PC-3 (cell line): ENCODE data around the gene ST6GALNAC3. TPM values are rescaled to one million over a fixed set of nuclear protein-coding genes. Genes with fewer than 3 reads are reported as not detected.

Experiments
- ATAC-seq: fragments of 200-7000 bp; cut with Tn5 transposase; 2 replicates; pipeline ENCODE4 v1.9.1; 2020; ENCODE audit warnings: mild to moderate bottlenecking, moderate library complexity
- BruUV-seq: library from RNA; stranded (reverse); fragments of 400-500 nt; replicated peaks from 2 replicates; lab custom pipeline; 2021; lab: Mats Ljungman, UMichigan
- CTCF ChIA-PET: fragments of 300-600 bp; sonication (Branson Sonifier 250); formaldehyde crosslinking; loops from one replicate; lab custom pipeline; 2022; ENCODE audit warnings: antibody characterized with exemption; lab: Charles Lee
- POLR2A ChIA-PET: fragments of 300-600 bp; sonication (Branson Sonifier 250); formaldehyde crosslinking; loops from one replicate; lab custom pipeline; 2022; ENCODE audit warnings: antibody characterized with exemption; ENCODE audit not compliant: unreplicated experiment; lab: Charles Lee
- DNase-seq: peaks from one replicate; pipeline ENCODE4 v3.0.0-alpha.2; 2015
- H2AFZ ChIP-seq: fragments of 300-600 bp; sonication (generic); 2 replicates; pipeline ENCODE4 v1.6.0; 2016; ENCODE audit warnings: antibody characterized with exemption, low read length
- H3F3A ChIP-seq: fragments of 300-600 bp; sonication (generic); one replicate; pipeline ENCODE4 v1.6.0; 2017; ENCODE audit warnings: antibody characterized with exemption, low read length, control low read depth, mild to moderate bottlenecking; ENCODE audit not compliant: unreplicated experiment
- H3K27ac ChIP-seq: fragments of 300-600 bp; sonication (generic); 2 replicates; pipeline ENCODE4 v1.5.1; 2016; ENCODE audit warnings: mild to moderate bottlenecking, low read length
- H3K27me3 ChIP-seq: fragments of 300-600 bp; sonication (generic); 2 replicates; pipeline ENCODE4 v1.6.1; 2016; ENCODE audit warnings: low read length, mixed read lengths
- H3K36me3 ChIP-seq: fragments of 300-600 bp; sonication (generic); 2 replicates; pipeline ENCODE4 v1.6.1; 2016; ENCODE audit warnings: low read depth, mixed run types, low read length, mixed read lengths
- H3K4me1 ChIP-seq: fragments of 300-600 bp; sonication (generic); 2 replicates; pipeline ENCODE4 v1.5.1; 2016; ENCODE audit warnings: low read length; ENCODE audit not compliant: insufficient read depth
- H3K4me2 ChIP-seq: fragments of 300-600 bp; sonication (generic); 2 replicates; pipeline ENCODE4 v1.6.0; 2016; ENCODE audit warnings: low read length
- H3K4me3 ChIP-seq: fragments of 300-600 bp; sonication (generic); 2 replicates; pipeline ENCODE4 v1.5.1; 2016; ENCODE audit warnings: mild to moderate bottlenecking, low read length, mixed read lengths
- H3K79me2 ChIP-seq: fragments of 300-600 bp; sonication (generic); 2 replicates; pipeline ENCODE4 v1.6.1; 2017; ENCODE audit warnings: low read length, mixed read lengths
- H3K9ac ChIP-seq: fragments of 300-600 bp; sonication (generic); 2 replicates; pipeline ENCODE4 v1.6.0; 2016; ENCODE audit warnings: mild to moderate bottlenecking, low read length
- H3K9me2 ChIP-seq: fragments of 300-600 bp; sonication (generic); replicated peaks from 2 replicates; pipeline ENCODE4 v1.6.1; 2016; ENCODE audit warnings: mixed run types, low read length, mixed read lengths
- H3K9me3 ChIP-seq: fragments of 300-600 bp; sonication (generic); 2 replicates; pipeline ENCODE4 v1.6.1; 2016; ENCODE audit warnings: low read length, mixed read lengths
- H4K20me1 ChIP-seq: fragments of 300-600 bp; sonication (generic); 2 replicates; pipeline ENCODE4 v1.6.1; 2016; ENCODE audit warnings: low read length, mixed read lengths
- EZH2 ChIP-seq: fragments of 300-600 bp; sonication (generic); IDR thresholded peaks from one replicate; pipeline ENCODE4 v1.6.1; 2017; ENCODE audit warnings: antibody characterized with exemption, mild to moderate bottlenecking, low read length; ENCODE audit not compliant: unreplicated experiment
- EZH2phosphoT487 ChIP-seq: fragments of 300-600 bp; sonication (generic); IDR thresholded peaks from 2 replicates; pipeline ENCODE4 v1.6.1; 2018; ENCODE audit warnings: mild to moderate bottlenecking, antibody characterized with exemption, low read length, borderline replicate concordance
- intact Hi-C: fragments of 100-400 bp; cut with micrococcal nuclease; formaldehyde crosslinking; loops from 2 replicates; pipeline ENCODE4 v1.9.0; 2023
- total RNA-seq: library from RNA; depleted of rRNA; stranded (reverse); fragments of >200 nt; gene quantifications from 2 replicates; pipeline ENCODE4 v1.2.3, GENCODE V29; 2014
- TF ChIP-seq, protein P1 (sequence below): fragments of 300-600 bp; sonication (generic); conservative IDR thresholded peaks from 2 replicates; pipeline ENCODE4 v1.5.1; 2017; ENCODE audit warnings: antibody characterized with exemption, low read depth, mild to moderate bottlenecking, low read length

ST6GALNAC3 gene
- total RNA-seq, 1 experiment from 2014 or later = not detected

DNA sequence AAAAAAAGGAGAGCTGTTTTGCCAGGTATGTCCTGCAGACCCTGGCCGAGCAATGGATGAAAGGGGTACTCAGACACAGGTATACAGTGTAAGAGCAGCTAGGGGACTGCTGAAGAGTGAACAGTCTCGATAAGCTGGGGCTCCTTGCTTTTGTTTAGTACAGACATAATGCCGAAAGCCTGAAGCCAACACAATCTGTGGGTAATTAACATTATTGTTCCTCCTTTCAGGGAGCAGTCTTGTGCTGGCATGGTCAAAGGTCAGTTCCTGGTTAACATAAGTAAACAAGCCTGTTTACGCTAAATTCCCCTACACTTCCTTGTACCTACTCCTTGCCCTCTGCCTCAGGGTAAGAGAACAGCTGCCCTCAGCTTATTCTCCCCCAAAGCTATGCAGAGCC is 520.5 kb downstream of the ST6GALNAC3 start:
- Histone ChIP-seq H3K4me1 (no peaks in the 10 kb centered on the region), H3K9ac (no peak overlapping the region), H3K27ac (no peak overlapping the region), H3K27me3 (peaks cover 26% of the 10 kb centered on the region), H2AFZ (no peak overlapping the region), H3K4me2 (no peak overlapping the region), H3K79me2 (no peaks in the 10 kb centered on the region), H3F3A (no peaks in the 10 kb centered on the region), H3K9me3 (no peaks in the 10 kb centered on the region), H3K4me3 (no peak overlapping the region), H3K36me3 (no peaks in the 10 kb centered on the region), H4K20me1 (no peaks in the 10 kb centered on the region), H3K9me2 (no peaks in the 10 kb centered on the region)
- DNase-seq (no peak), ATAC-seq (no peak)
- CTCF ChIA-PET = no interaction called here
- TF ChIP-seq, protein P1, sequence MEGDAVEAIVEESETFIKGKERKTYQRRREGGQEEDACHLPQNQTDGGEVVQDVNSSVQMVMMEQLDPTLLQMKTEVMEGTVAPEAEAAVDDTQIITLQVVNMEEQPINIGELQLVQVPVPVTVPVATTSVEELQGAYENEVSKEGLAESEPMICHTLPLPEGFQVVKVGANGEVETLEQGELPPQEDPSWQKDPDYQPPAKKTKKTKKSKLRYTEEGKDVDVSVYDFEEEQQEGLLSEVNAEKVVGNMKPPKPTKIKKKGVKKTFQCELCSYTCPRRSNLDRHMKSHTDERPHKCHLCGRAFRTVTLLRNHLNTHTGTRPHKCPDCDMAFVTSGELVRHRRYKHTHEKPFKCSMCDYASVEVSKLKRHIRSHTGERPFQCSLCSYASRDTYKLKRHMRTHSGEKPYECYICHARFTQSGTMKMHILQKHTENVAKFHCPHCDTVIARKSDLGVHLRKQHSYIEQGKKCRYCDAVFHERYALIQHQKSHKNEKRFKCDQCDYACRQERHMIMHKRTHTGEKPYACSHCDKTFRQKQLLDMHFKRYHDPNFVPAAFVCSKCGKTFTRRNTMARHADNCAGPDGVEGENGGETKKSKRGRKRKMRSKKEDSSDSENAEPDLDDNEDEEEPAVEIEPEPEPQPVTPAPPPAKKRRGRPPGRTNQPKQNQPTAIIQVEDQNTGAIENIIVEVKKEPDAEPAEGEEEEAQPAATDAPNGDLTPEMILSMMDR = no peak
- no peak for TF ChIP-seq EZH2
- no peak for TF ChIP-seq EZH2phosphoT487
- intact Hi-C loops = no loop called here
- POLR2A ChIA-PET = no interaction called here
- no TSS peak for BruUV-seq

DNA sequence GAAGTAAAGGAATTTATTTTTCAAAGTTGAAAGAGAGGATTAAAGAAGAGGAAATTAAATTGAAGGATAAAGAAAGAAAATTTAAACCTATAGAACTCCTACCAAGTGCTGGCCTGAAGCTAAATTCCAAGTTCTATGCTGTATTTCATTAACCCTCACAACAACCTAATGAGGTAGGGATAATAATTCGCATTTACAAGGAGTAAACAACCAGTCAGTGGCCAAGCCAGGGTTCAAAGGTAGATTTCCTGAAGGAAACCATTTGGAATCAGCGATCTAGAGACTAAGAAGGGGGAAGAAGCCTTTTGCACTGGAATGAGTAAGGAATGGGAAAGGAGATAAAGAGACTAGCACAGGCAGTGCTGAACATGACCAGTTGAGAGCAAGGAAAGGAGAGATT is 526.9 kb downstream of the ST6GALNAC3 start:
- intact Hi-C loops = no loop called here
- peaks cover 29% of the 10 kb centered on the region for H3K27me3 ChIP-seq
- CTCF ChIA-PET = no interaction called here

DNA sequence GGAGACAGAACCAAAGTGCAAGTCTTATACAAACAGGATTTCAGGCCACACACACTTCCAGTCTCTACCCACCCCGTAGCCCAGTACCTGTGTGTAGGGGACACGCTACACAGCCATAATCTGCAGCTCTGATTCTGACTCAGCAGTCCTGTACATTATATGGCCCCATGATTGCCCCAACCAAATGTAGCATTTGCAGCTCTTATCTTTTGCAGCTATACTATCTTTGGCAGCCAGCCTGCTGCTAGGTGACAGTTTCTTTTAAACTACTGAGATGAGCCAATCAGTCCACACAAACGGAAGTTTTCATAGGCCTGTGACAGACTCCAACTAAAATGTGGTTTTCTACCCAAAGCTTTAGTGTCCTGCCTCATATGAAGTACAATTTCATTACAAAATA is 533.2 kb downstream of the ST6GALNAC3 start:
- no peak overlapping the region for H3K4me2 ChIP-seq
- H3K4me3 ChIP-seq = no peak overlapping the region
- no peaks in the 10 kb centered on the region for H3K79me2 ChIP-seq
- H3F3A ChIP-seq = no peaks in the 10 kb centered on the region
- BruUV-seq = no TSS peak
- no peaks in the 10 kb centered on the region for H3K4me1 ChIP-seq
- no peaks in the 10 kb centered on the region for H3K36me3 ChIP-seq
- H3K9ac ChIP-seq = no peak overlapping the region
- no peaks in the 10 kb centered on the region for H4K20me1 ChIP-seq
- no peaks in the 10 kb centered on the region for H3K9me3 ChIP-seq
- 0 out of 2 replicates have a peak, but pooled peaks cover 6% of the 10 kb centered on the region for H3K27me3 ChIP-seq
- POLR2A ChIA-PET = no interaction called here
- H2AFZ ChIP-seq = no peak overlapping the region
- no peak for TF ChIP-seq EZH2
- TF ChIP-seq, protein P1 = no peak
- no peak for TF ChIP-seq EZH2phosphoT487
- H3K9me2 ChIP-seq = no peaks in the 10 kb centered on the region
- ATAC-seq (no peak), DNase-seq (no peak)
- CTCF ChIA-PET = no interaction called here
- H3K27ac ChIP-seq = no peak overlapping the region
- intact Hi-C loops = no loop called here

More for the DNA sequence above, 526.9 kb downstream of the ST6GALNAC3 start:
- H3F3A ChIP-seq = no peaks in the 10 kb centered on the region
- H4K20me1 ChIP-seq = no peaks in the 10 kb centered on the region
- ATAC-seq (no peak), DNase-seq (no peak)
- TF ChIP-seq EZH2phosphoT487 (no peak), EZH2 (no peak)
- TF ChIP-seq, protein P1 = no peak
- no TSS peak for BruUV-seq
- H2AFZ ChIP-seq = no peak overlapping the region
- no peaks in the 10 kb centered on the region for H3K9me3 ChIP-seq
- no peak overlapping the region for H3K9ac ChIP-seq
- H3K79me2 ChIP-seq = no peaks in the 10 kb centered on the region
- no peak overlapping the region for H3K4me3 ChIP-seq
- no peaks in the 10 kb centered on the region for H3K4me1 ChIP-seq
- H3K36me3 ChIP-seq = no peaks in the 10 kb centered on the region
- H3K27ac ChIP-seq = no peak overlapping the region
- no peak overlapping the region for H3K4me2 ChIP-seq
- H3K9me2 ChIP-seq = no peaks in the 10 kb centered on the region
- POLR2A ChIA-PET = no interaction called here
